K562 (cell line): ENCODE results near the gene VAT1L. TPM values are rescaled to one million over a fixed set of nuclear protein-coding genes. Genes with fewer than 3 reads are reported as not detected.

Experiments used
- ATAC-seq: fragments of 200-7000 bp; cut with Tn5 transposase; 3 replicates; pipeline ENCODE4 v1.9.1; 2020; ENCODE audit warnings: moderate library complexity
- BruUV-seq: library from RNA; stranded (reverse); fragments of 400-500 nt; replicated peaks from 2 replicates; lab custom pipeline; 2021; lab: Mats Ljungman, UMichigan
- CTCF ChIA-PET: fragments of 300-600 bp; formaldehyde crosslinking; extraction: SDS; loops from one replicate; lab custom pipeline; 2021; ENCODE audit warnings: low intra/inter-chr PET ratio; lab: Yijun Ruan, JAX
- POLR2A ChIA-PET: fragments of 300-600, 350-650 bp; sonication (Branson Sonifier 250); formaldehyde crosslinking; extraction: SDS; loops from one replicate; lab custom pipeline; 2021; ENCODE audit warnings: antibody characterized with exemption, inconsistent platforms; lab: Yijun Ruan, JAX
- DNase-seq, 4 experiments: peaks; one replicate each; pipeline versions ENCODE4 v3.0.0 to v3.0.0-alpha.2; 2011 to 2018; ENCODE audit warnings: low spot score in 3 of 4, mixed read lengths in 3 of 4; ENCODE audit errors: extremely low read depth in 1 of 4
- FAIRE-seq: peaks from 2 replicates; lab custom pipeline; 2011; peaks lifted over from hg19 to GRCh38; lab: Jason Lieb, UNC
- H2AFZ ChIP-seq: 2 replicates; pipeline ENCODE4 v1.6.0; 2011; ENCODE audit warnings: low read depth, low read length, control low read depth, inconsistent platforms
- H3K27ac ChIP-seq: fragments of 200-600 bp; 3 replicates; pipeline ENCODE4 v1.8.0; 2011; ENCODE audit warnings: low read depth, mild to moderate bottlenecking, control low read depth, inconsistent platforms, low read length, moderate library complexity, mixed read lengths; ENCODE audit errors: extremely low read depth
- H3K27me3 ChIP-seq, 2 experiments: fragments of 300-600 bp in 1 of 2; 2 replicates in 1 of 2; 3 replicates in 1 of 2; pipeline versions ENCODE4 v1.6.0 to v1.8.0; 2011; ENCODE audit warnings: inconsistent platforms in 2 of 2, low read length in 2 of 2, mild to moderate bottlenecking in 1 of 2, mixed read lengths in 1 of 2, moderate library complexity in 1 of 2; ENCODE audit not compliant: control insufficient read depth in 2 of 2, insufficient read depth in 2 of 2
- H3K36me3 ChIP-seq: fragments of 300-600 bp; 3 replicates; pipeline ENCODE4 v1.8.0; 2011; ENCODE audit warnings: mild to moderate bottlenecking, low read length, inconsistent platforms; ENCODE audit not compliant: control insufficient read depth, insufficient read depth
- H3K4me1 ChIP-seq, 2 experiments: fragments of 200-600 bp in 1 of 2; replicated peaks in 1 of 2; 2 replicates in 1 of 2; 3 replicates in 1 of 2; pipeline versions ENCODE4 v1.5.1 to v1.8.0; 2011; ENCODE audit warnings: inconsistent platforms in 2 of 2, low read length in 2 of 2, mild to moderate bottlenecking in 1 of 2, mixed read lengths in 1 of 2, moderate library complexity in 1 of 2; ENCODE audit not compliant: control insufficient read depth in 2 of 2, insufficient read depth in 2 of 2
- H3K4me2 ChIP-seq: 2 replicates; pipeline ENCODE4 v1.6.1; 2011; ENCODE audit warnings: low read length, control low read depth, inconsistent platforms, mixed read lengths; ENCODE audit not compliant: insufficient read depth
- H3K4me3 ChIP-seq: fragments of 200-600 bp; sonication (generic), shearing (Covaris generic); 2 replicates; pipeline ENCODE4 v1.5.1; 2016; ENCODE audit warnings: control low read depth, inconsistent platforms
- H3K79me2 ChIP-seq: fragments of 200-600 bp; 3 replicates; pipeline ENCODE4 v1.8.0; 2011; ENCODE audit warnings: low read length, inconsistent platforms; ENCODE audit not compliant: control insufficient read depth, insufficient read depth
- H3K9ac ChIP-seq, 2 experiments: 2 replicates each; pipeline versions ENCODE4 v1.6.0 to v1.6.1; 2011; ENCODE audit warnings: low read depth in 2 of 2, low read length in 2 of 2, control low read depth in 1 of 2, inconsistent platforms in 1 of 2, mild to moderate bottlenecking in 1 of 2, mixed read lengths in 1 of 2; ENCODE audit not compliant: insufficient read depth in 1 of 2
- H3K9me1 ChIP-seq: one replicate; pipeline ENCODE4 v1.6.0; 2011; ENCODE audit warnings: inconsistent platforms, mild to moderate bottlenecking, low read length, moderate library complexity; ENCODE audit not compliant: control insufficient read depth, insufficient read depth
- H3K9me3 ChIP-seq: replicated peaks from 2 replicates; pipeline ENCODE4 v1.5.1; 2011; ENCODE audit warnings: low read depth, low read length, inconsistent platforms; ENCODE audit not compliant: control insufficient read depth, insufficient read depth
- H4K20me1 ChIP-seq: replicated peaks from 2 replicates; pipeline ENCODE4 v1.6.1; 2011; ENCODE audit warnings: low read length, inconsistent platforms, mixed read lengths; ENCODE audit not compliant: control insufficient read depth, insufficient read depth
- MCM5 ChIP-seq: fragments of 450-650 bp; IDR thresholded peaks from 2 replicates; pipeline ENCODE4 v1.6.1; 2016; ENCODE audit warnings: low read depth
- RBM25 ChIP-seq: fragments of 200-400 bp; formaldehyde crosslinking; IDR thresholded peaks from 2 replicates; pipeline ENCODE4 v1.6.1; 2018; ENCODE audit warnings: low read length, low read depth, moderate library complexity; ENCODE audit not compliant: severe bottlenecking
- SP2 ChIP-seq: IDR thresholded peaks from 2 replicates; pipeline ENCODE4 v1.6.1; 2011; ENCODE audit warnings: mild to moderate bottlenecking, low read depth, low read length, moderate library complexity; ENCODE audit not compliant: poor library complexity, severe bottlenecking; ENCODE audit errors: extremely low read depth
- ZBTB26 ChIP-seq: fragments of 450-650 bp; formaldehyde crosslinking; IDR thresholded peaks from 2 replicates; pipeline ENCODE4 v1.4.0; 2022; ENCODE audit warnings: missing genetic modification characterization
- ZBTB33 ChIP-seq: sonication (generic); formaldehyde crosslinking; IDR thresholded peaks from 2 replicates; pipeline ENCODE4 v1.8.1; 2023; ENCODE audit warnings: mild to moderate bottlenecking, missing genetic modification reagents
- ZFP1 ChIP-seq: fragments of 450-650 bp; formaldehyde crosslinking; IDR thresholded peaks from 2 replicates; pipeline ENCODE4 v1.4.0; 2020; ENCODE audit warnings: mild to moderate bottlenecking, mixed read lengths
- ZNF398 ChIP-seq: fragments of 250-450 bp; sonication (Bioruptor Pico); IDR thresholded peaks from 2 replicates; pipeline ENCODE4 v1.8.0; 2021; ENCODE audit warnings: moderate library complexity, mild to moderate bottlenecking, inconsistent platforms
- ZNF699 ChIP-seq: fragments of 250-450 bp; sonication (Bioruptor Pico); IDR thresholded peaks from 2 replicates; pipeline ENCODE4 v1.8.0; 2021; ENCODE audit warnings: mild to moderate bottlenecking, moderate library complexity; ENCODE audit not compliant: insufficient replicate concordance
- WGBS: fragments of 100-300 bp; shearing (Covaris generic); methylation state at CpG from one replicate; pipeline ENCODE4 v1.1.6; 2016; ENCODE audit warnings: low coverage, mixed read lengths; ENCODE audit not compliant: insufficient coverage; ENCODE audit errors: missing lambda C conversion rate; 5-methylcytosine and 5-hydroxymethylcytosine counted together
- in situ Hi-C: fragments of 300-500 bp; cut with MboI; formaldehyde crosslinking; loops from 4 replicates; pipeline ENCODE4 v1.15.0; 2018; ENCODE audit warnings: inconsistent platforms, mixed read lengths
- intact Hi-C: fragments of 100-400 bp; cut with micrococcal nuclease; formaldehyde crosslinking; loops from 2 replicates; pipeline ENCODE4 v1.14.2; 2022
- polyA plus RNA-seq, 8 experiments: library from polyadenylated mRNA; depleted of rRNA in 4 of 8; stranded (reverse) in 5 of 8; unstranded in 3 of 8; fragments of >200 nt; fragmentation: Nextera tagmentation in 2 of 8; fragmentation: Illumina TruSeq in 1 of 8; extraction: Ambion mirVana in 2 of 8; extraction: Trizol in 1 of 8; gene quantifications; 2 replicates each; pipeline versions ENCODE4 v1.2.1 to v1.2.3, GENCODE V29; 2011 to 2014; ENCODE audit warnings: inconsistent platforms in 1 of 8, missing spikeins in 1 of 8
- total RNA-seq, 7 experiments: library from RNA; depleted of rRNA in 6 of 7; stranded (reverse); fragments of >200 nt in 6 of 7; fragmentation: Illumina TruSeq in 2 of 7; extraction: Trizol in 2 of 7; gene quantifications; 2 replicates each; pipeline versions ENCODE4 v1.2.1 to v1.2.3, GENCODE V29; 2011 to 2021; ENCODE audit warnings: low replicate concordance in 1 of 7

VAT1L gene
- total and polyA plus RNA-seq, 9 of the 15 experiments (the other 6 are each of a cell fraction or from before 2014, with no cell fraction given) = 0.01 TPM; not detected in 8

GRCh38 chr16:77849646-77850258 lies 61.4 kb downstream of the VAT1L start:
- no peak overlapping the region for H2AFZ ChIP-seq
- no peak overlapping the region for H3K9ac ChIP-seq
- no peaks in the 10 kb centered on the region for H3K9me1 ChIP-seq
- intact Hi-C loops = no loop called here
- H3K4me1 ChIP-seq = no peaks in the 10 kb centered on the region
- POLR2A ChIA-PET = no interaction called here
- H3K79me2 ChIP-seq = no peaks in the 10 kb centered on the region
- no peak overlapping the region for H3K4me3 ChIP-seq
- H4K20me1 ChIP-seq = no peaks in the 10 kb centered on the region
- no peak for FAIRE-seq
- no peak for TF ChIP-seq ZFP1 (CRISPR knock-in tag)
- TF ChIP-seq, all 486 proteins: peak for 0
- ATAC-seq = no peak
- CTCF ChIA-PET = no interaction called here
- no TSS peak for BruUV-seq
- no peak for DNase-seq
- H3K27ac ChIP-seq = no peak overlapping the region
- 1% methylated on average over 13 of the region's 13 CpGs for WGBS
- no peaks in the 10 kb centered on the region for H3K9me3 ChIP-seq
- peaks cover 3 to 13% of the 10 kb centered on the region in 2 experiments; a peak in 3 of 5 replicates for H3K27me3 ChIP-seq
- no peaks in the 10 kb centered on the region for H3K36me3 ChIP-seq
- no peak overlapping the region for H3K4me2 ChIP-seq
- in situ Hi-C loops = no loop called here

- H3K27ac ChIP-seq = no peak overlapping the region
- no peaks in the 10 kb centered on the region for H3K9me3 ChIP-seq
- FAIRE-seq (no peak), ATAC-seq (no peak), DNase-seq (no peak)
- H3K27me3 ChIP-seq = peaks cover 3 to 5% of the 10 kb centered on the region in 2 experiments; a peak in 3 of 5 replicates
- no TSS peak for BruUV-seq
- H3K4me2 ChIP-seq = no peak overlapping the region
- H3K9ac ChIP-seq = no peak overlapping the region
- no peaks in the 10 kb centered on the region for H3K36me3 ChIP-seq
- no peak for TF ChIP-seq ZBTB26 (CRISPR knock-in tag)
- no peak for TF ChIP-seq SP2
- no peak for TF ChIP-seq RBM25
- no peak for TF ChIP-seq ZNF699 (CRISPR knock-in tag)
- no peak for TF ChIP-seq ZNF398 (CRISPR knock-in tag)
- TF ChIP-seq MCM5 = no peak
- no peak for TF ChIP-seq ZBTB33 (CRISPR knock-in tag)
- CTCF ChIA-PET = no interaction called here
- H3K4me3 ChIP-seq = no peak overlapping the region
- POLR2A ChIA-PET = no interaction called here
- no peaks in the 10 kb centered on the region for H4K20me1 ChIP-seq
- no peaks in the 10 kb centered on the region for H3K4me1 ChIP-seq
- no peak overlapping the region for H2AFZ ChIP-seq
- no peaks in the 10 kb centered on the region for H3K79me2 ChIP-seq
- in situ Hi-C loops (no loop called here), intact Hi-C loops (no loop called here)
- H3K9me1 ChIP-seq = no peaks in the 10 kb centered on the region
- 0% methylated on average over 8 of the region's 8 CpGs for WGBS
Observed at GRCh38 chr16:77850636-77851333, 62.4 kb downstream of the VAT1L start.
